Ramos (cell line): ENCODE measurements around the gene ACAD10.

Source experiments
- in situ Hi-C: fragments of 300-500 bp; cut with MboI; formaldehyde crosslinking; loops from one replicate; pipeline ENCODE4 v1.14.3; 2022; ENCODE audit warnings: low sequenced_read_pairs; ENCODE audit not compliant: unreplicated experiment

Gene ACAD10

DNA sequence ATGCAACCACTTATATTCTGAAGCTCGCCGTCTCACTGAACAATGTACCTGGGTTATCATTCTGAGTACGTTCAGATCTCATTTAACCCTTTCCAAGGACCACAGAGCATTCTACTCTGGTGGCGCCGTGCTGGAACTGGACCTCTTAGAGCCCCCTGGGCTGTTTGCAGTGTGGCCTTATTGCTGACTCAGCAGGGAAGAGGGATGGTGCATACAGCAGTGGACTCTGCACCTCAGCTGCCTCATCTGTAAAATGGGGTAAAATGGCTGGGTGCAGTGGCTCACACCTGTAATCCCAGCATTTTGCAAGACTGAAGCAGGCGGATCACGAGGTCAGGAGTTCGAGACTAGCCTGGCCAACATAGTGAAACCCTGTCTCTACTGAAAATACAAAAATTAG is 83.7 kb downstream of the ACAD10 start:
- in situ Hi-C loops = no loop called here

DNA sequence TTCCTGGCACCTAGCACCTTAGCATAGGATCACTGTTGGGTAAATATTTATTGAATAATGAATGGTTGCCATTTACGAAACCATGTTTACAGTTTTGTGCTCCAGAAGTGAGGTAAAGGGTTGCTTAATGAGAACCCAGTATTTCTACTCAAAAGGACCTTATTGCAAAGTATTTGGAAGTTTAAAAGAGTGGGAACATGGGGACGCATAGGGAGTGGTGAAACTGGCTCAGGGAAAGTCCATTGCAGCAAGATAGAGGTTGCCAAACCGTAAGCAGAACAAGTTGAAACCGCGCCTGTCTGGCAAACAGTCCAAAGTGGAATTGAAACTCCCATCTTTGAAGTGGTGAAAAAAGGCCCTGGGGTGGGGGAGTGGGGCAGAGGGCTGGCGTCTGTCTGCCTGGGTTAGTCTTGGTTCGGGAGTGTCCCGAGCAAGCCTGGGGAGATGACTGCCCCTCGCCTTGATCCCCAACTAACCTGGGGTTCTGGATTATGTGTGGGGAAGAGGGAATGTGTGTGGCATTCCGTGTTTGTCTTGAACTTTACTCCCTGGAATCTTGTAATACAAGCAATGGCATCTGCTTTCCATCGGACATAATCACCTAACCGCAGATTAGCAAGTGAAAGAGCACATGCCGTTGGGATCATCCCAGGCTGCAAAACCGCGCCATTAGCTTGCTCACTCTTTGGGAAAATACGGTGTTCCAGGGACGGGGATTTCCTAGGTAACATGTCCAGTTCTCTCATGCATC is 88.1 kb downstream of the ACAD10 start:
- in situ Hi-C loops = no loop called here

GRCh38 chr12:111775205-111776193 is 89.6 kb downstream of the ACAD10 start:
- in situ Hi-C loops = no loop called here

GRCh38 chr12:111776836-111777344 is 91.0 kb downstream of the ACAD10 start:
- in situ Hi-C loops = no loop called here

DNA sequence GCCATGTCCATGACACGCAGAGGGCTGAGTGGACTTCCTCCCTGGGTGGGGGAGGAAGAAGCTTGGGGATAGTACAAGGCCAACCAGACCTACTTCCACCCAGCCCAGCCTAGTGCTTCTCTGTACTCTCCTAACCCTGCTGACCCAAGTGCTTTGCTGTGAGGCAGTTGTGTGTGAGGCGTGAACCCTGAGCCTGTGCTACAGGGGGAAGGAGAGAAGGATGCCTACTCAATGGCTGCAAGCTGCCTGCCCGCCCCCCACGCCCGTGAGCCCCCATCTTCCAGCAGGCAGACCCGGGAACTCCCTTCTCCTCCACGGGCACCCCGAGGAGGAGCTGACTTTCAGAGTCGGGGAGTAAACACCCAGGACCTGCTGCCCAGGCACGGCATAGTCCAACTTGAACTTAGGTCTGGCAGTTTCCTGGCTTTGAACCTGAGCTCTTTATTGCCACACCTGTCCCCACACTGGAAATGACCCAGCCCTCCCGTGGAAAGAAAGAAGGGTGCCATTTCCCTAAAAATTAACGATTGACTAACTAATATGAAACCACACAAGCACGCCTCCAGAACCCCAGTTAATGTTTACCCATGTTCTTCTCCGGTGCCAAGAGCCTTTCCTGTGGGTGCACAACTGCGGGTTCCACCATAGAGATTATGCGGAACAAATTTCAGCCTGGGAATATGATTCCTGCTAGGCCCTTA is 91.6 kb downstream of the ACAD10 start:
- in situ Hi-C loops = no loop called here

DNA sequence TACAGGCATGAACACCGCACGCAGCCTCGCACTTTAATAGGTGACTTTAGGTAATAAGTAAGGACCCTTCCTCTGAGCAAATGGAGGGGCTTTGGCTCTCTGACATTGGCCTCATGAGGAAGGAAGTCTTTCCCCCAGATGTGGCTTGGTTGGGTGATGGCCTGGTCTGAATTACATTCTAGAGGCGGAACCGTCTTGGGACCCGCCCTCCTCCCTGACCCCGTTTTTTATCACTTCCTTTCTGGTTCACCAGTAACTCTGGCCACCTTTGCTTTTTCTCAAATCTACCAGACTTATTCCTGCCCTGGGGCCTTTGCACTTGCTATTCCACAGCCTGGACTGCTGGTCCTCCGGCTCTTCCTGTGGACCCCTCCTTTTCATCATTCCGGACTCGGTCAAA is 94.3 kb downstream of the ACAD10 start:
- in situ Hi-C loops = no loop called here

DNA sequence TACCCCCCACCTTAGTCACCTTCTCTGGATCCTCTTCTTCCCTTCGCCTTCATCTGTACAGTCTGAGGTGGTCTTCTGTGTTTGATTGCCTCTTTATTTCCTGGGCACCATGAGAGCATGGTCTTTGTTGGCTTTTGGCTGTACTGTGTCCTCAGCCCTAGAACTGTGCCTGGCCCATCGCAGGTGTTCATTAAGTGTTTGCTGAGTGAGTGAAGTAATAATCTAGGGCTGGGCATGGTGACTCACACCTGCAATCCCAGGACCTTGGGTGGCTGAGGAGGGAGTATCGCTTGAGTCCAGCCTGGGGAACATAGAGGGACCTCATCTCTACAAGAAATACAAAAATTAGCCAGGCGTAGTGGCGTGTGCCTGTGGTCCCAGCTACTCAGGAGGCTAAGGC is 94.8 kb downstream of the ACAD10 start:
- in situ Hi-C loops = no loop called here

DNA sequence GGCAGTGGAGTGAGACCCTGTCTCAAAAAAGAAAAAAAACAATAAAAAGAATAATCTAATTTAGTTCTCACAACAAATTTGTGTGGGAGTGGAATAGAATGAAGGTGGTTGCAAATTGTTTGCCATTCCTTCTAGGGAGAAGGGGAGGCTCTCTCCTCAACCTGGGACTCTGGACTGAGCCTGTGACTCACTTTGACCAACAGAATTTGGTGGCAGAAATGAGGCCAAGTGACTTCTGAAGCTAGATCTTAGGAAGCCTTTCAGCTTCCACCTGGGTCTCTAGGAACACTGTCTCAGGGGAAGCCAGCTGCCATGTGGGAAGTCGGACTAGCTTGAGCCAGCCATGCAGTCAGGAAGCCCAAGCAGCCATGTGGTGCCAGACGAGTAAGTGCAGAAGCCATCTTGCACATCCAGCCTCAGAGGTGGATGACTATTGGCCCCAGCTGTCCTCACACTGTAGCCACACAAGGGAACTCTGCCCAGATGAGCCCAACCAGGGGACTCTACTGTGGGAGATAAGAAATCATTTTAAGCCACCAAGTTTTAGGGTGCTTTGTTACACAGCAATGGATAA is 95.3 kb downstream of the ACAD10 start:
- in situ Hi-C loops = no loop called here

GRCh38 chr12:111783046-111783445 is 97.2 kb downstream of the ACAD10 start:
- in situ Hi-C loops = no loop called here

DNA sequence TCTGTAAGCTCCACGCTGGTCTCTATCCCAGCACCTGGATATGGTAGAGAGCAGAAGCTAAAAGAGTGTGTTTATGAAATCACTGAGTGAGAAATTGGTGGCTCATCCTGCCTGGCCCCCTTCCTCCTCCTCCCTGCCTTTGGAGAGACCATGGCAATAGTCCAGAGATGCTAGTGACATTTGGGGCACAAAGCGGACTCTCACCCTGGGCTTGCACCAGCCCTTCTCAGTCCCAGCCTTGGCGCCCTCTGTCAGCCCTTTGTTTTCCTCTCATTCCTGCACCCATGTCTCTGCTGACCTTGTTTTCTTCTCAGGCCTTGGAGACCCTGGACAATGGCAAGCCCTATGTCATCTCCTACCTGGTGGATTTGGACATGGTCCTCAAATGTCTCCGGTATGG is 99.1 kb downstream of the ACAD10 start:
- in situ Hi-C loops = no loop called here

- in situ Hi-C loops = no loop called here
These were observed 99.8 kb downstream of the ACAD10 start for GRCh38 chr12:111785651-111786050.

DNA sequence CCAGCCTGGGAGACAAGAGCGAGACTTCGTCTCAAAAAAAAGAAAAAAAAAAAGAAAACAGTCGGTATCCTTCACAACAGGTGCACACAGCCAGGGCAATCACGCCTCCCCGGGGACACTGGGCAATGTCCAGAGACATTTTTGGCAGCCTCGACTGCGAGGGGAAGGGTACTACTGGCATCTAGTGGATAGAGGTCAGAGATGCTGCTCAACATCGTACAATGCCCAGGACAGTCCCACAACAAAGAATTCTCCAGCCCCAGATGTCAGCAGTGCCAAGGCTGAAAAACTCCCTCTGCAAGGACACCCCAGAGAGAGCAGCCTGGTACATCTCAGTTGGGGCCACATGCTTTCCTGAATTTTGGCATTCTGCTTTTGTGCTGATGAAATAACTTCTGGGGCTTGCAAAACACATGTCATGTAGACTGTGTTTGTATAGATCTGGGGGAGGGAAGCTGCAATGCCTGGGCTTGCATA is 102.4 kb downstream of the ACAD10 start:
- in situ Hi-C loops = no loop called here

DNA sequence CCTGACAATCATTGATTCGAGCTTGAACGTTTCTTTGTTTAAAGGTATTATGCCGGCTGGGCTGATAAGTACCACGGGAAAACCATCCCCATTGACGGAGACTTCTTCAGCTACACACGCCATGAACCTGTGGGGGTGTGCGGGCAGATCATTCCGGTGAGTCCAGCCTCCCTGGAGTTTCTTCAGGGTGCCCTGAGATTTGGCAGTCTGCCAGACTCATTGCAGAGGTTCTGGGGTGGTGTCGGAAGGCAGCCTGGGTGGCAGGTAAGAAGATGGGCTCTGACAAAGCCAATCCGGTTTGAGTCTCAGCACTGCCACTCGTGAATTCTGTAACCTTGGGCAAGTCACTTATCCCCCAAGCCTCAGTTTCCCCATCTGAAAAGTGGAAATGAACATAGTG is 103.9 kb downstream of the ACAD10 start:
- in situ Hi-C loops = no loop called here

DNA sequence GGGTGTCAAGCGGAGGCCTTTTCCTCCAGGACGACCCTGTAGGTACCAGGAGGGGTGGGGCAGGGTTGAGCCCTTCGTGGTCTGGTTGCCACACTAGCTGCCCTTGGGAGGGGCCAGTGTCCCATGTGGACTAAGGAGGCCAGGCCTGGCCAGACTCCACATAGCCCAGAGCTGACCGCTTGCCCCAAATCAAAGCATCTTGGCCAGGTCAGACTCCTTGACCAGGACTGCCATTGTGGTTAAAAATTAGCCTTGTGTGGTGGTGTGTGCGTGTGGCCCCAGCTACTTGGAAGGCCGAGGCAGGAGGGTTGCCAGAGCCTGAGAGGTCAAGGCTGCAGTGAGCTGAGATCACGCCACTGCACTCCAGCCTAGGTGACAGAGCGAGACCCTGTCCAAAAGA is 105.7 kb downstream of the ACAD10 start:
- in situ Hi-C loops = no loop called here

DNA sequence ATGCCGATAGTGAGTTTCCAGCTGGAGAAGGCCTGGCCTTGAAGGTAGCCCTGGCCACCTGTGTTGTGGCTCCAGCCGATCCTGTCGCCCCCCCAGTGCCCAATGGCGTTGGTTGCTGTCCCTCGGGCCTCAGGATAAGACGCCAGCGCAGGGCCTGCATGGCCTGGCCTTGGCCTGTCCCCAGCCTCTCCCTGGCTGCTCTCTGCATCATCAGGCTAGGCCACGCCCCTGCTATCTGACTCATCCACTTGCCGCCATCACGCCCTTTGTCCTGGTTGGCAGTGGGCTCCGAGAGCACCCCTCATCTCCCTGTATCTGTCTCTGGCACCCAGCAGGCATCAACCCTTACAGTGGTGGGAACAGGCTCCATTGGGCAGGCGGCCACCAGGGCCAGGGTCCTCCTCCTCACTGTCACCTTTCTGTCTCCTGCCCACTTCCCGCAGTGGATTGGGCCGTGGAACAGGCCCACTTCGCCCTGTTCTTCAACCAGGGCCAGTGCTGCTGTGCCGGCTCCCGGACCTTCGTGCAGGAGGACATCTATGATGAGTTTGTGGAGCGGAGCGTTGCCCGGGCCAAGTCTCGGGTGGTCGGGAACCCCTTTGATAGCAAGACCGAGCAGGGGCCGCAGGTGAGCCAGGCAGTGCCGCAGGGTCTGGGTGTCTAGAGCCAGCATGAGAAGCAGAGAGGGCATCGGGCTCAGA is 106.5 kb downstream of the ACAD10 start:
- in situ Hi-C loops = no loop called here

DNA sequence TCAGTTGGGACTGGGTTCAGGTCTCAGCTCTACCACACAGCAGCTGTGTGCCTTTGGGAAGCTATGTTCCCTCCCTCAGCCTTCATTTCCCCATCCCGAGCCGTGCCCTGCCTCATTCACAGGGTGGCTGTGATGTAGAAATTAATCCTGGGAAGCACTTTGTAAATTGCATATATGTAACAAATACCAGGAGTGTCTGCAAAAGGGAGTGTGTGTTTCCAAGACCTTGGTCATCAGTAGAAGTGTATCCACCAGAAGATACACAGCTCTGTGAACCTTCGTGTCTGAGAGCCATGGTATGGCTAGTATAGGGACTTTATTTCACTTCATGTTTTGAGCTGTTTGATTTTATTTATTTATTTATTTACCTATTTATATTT is 107.0 kb downstream of the ACAD10 start:
- in situ Hi-C loops = no loop called here

- in situ Hi-C loops = no loop called here
These were observed 112.3 kb downstream of the ACAD10 start for GRCh38 chr12:111798182-111798581.

DNA sequence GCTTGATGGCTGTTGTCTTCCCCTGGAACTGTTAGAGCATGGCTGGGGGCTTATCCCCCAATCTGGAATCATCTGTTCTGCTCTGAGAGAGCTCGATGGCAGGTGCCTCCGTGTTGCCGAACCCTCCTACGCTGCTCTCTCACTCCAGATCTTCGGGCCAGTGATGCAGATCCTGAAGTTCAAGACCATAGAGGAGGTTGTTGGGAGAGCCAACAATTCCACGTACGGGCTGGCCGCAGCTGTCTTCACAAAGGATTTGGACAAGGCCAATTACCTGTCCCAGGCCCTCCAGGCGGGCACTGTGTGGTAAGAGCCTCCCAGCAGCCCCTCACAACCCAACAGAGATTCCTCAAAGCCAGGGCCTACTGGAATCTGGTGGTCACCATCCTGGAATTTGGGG is 113.9 kb downstream of the ACAD10 start:
- in situ Hi-C loops = loop anchor here (10.0 kb wide), 1 partner anchor 105 kb away; no protein-coding TSS in a partner anchor

GRCh38 chr12:111803038-111803626 is 117.3 kb downstream of the ACAD10 start:
- in situ Hi-C loops = loop anchor here (10.0 kb wide), 1 partner anchor 108 kb away; no protein-coding TSS in a partner anchor
